H1 (cell line): ENCODE results near the gene EPHA3. TPM values are rescaled to one million over a fixed set of nuclear protein-coding genes. Genes with fewer than 3 reads are reported as not detected.

Source experiments
- CTCF ChIA-PET: fragments of 300-600 bp; sonication (Branson Sonifier 250); formaldehyde crosslinking; loops from one replicate; lab custom pipeline; 2021; ENCODE audit not compliant: partially characterized antibody; lab: Charles Lee
- POLR2A ChIA-PET: fragments of 300-600 bp; sonication (Branson Sonifier 250); formaldehyde crosslinking; loops from one replicate; lab custom pipeline; 2021; ENCODE audit warnings: inconsistent platforms; ENCODE audit not compliant: partially characterized antibody; lab: Charles Lee
- DNase-seq, 2 experiments: peaks; one replicate each; pipeline versions ENCODE4 v3.0.0 to v3.0.0-alpha.2; 2010 to 2022; ENCODE audit warnings: low spot score in 2 of 2, low read depth in 1 of 2, mixed read lengths in 1 of 2
- FAIRE-seq: peaks from 2 replicates; lab custom pipeline; 2011; peaks lifted over from hg19 to GRCh38; lab: Jason Lieb, UNC
- H2AFZ ChIP-seq: 2 replicates; pipeline ENCODE4 v1.8.1; 2012; ENCODE audit warnings: low read length, inconsistent platforms
- H2AK5ac ChIP-seq: 2 replicates; pipeline ENCODE4 v1.6.1; 2013; ENCODE audit warnings: low read depth, low read length
- H2BK120ac ChIP-seq: replicated peaks from 2 replicates; pipeline ENCODE3; 2013; ENCODE audit warnings: low read depth, low read length, inconsistent platforms
- H2BK12ac ChIP-seq: 2 replicates; pipeline ENCODE4 v1.6.1; 2013; ENCODE audit warnings: low read depth, low read length
- H2BK15ac ChIP-seq: 2 replicates; pipeline ENCODE4 v1.6.1; 2013; ENCODE audit warnings: low read length
- H2BK20ac ChIP-seq: 2 replicates; pipeline ENCODE4 v1.6.1; 2013; ENCODE audit warnings: low read length
- H2BK5ac ChIP-seq: 2 replicates; pipeline ENCODE4 v1.6.1; 2013; ENCODE audit warnings: low read depth, low read length
- H3K14ac ChIP-seq: 2 replicates; pipeline ENCODE4 v1.6.1; 2013; ENCODE audit warnings: inconsistent platforms; ENCODE audit not compliant: insufficient read length
- H3K18ac ChIP-seq: 2 replicates; pipeline ENCODE4 v1.6.1; 2013; ENCODE audit warnings: low read length; ENCODE audit errors: extremely low read depth
- H3K23ac ChIP-seq: 2 replicates; pipeline ENCODE4 v1.6.1; 2013; ENCODE audit warnings: inconsistent platforms; ENCODE audit not compliant: insufficient read length
- H3K23me2 ChIP-seq: 2 replicates; pipeline ENCODE4 v1.6.1; 2013; ENCODE audit warnings: low read depth, low read length
- H3K27ac ChIP-seq: 2 replicates; pipeline ENCODE4 v1.6.1; 2011; ENCODE audit warnings: low read depth, low read length, inconsistent platforms
- H3K27me3 ChIP-seq, 4 experiments: replicated peaks in 1 of 4; 1 replicate in 1 of 4; 2 replicates in 3 of 4; pipeline versions ENCODE4 v1.6.1 to v1.8.1; 2011 to 2013; ENCODE audit warnings: low read length in 3 of 4, mild to moderate bottlenecking in 3 of 4, inconsistent platforms in 2 of 4, mixed read lengths in 2 of 4, moderate library complexity in 1 of 4; ENCODE audit not compliant: control insufficient read depth in 3 of 4, insufficient read depth in 3 of 4; ENCODE audit errors: extremely low read depth in 1 of 4
- H3K36me3 ChIP-seq, 4 experiments: 2 replicates each; pipeline versions ENCODE4 v1.6.1 to v1.8.1; 2011 to 2013; ENCODE audit warnings: mild to moderate bottlenecking in 4 of 4, low read length in 3 of 4, moderate library complexity in 2 of 4, control low read depth in 1 of 4, inconsistent platforms in 1 of 4; ENCODE audit not compliant: insufficient read depth in 4 of 4, control insufficient read depth in 2 of 4
- H3K4ac ChIP-seq: replicated peaks from 2 replicates; pipeline ENCODE3; 2013; ENCODE audit warnings: low read length, low read depth, mixed read lengths, inconsistent platforms; ENCODE audit not compliant: insufficient read length
- H3K4me1 ChIP-seq, 4 experiments: replicated peaks in 1 of 4; 1 replicate in 1 of 4; 2 replicates in 3 of 4; pipeline versions ENCODE4 v1.6.1 to v1.8.1; 2011 to 2013; ENCODE audit warnings: low read length in 3 of 4, inconsistent platforms in 2 of 4, mixed read lengths in 1 of 4; ENCODE audit not compliant: insufficient read depth in 4 of 4, control insufficient read depth in 3 of 4
- H3K4me2 ChIP-seq, 2 experiments: 2 replicates each; pipeline versions ENCODE4 v1.6.1 to v1.8.1; 2011 to 2013; ENCODE audit warnings: low read depth in 2 of 2, low read length in 2 of 2, control low read depth in 1 of 2, inconsistent platforms in 1 of 2, mild to moderate bottlenecking in 1 of 2; ENCODE audit not compliant: insufficient read depth in 1 of 2
- H3K4me3 ChIP-seq, 4 experiments: fragments of 200-600, 300-600 bp in 1 of 4; sonication (generic), shearing (Covaris generic), sonication (Bioruptor Twin) in 1 of 4; 2 replicates each; pipeline versions ENCODE4 v1.5.1 to v1.8.1; 2011 to 2016; ENCODE audit warnings: low read length in 4 of 4, low read depth in 3 of 4, control low read depth in 2 of 4, inconsistent platforms in 2 of 4, mild to moderate bottlenecking in 2 of 4, mixed read lengths in 1 of 4, moderate library complexity in 1 of 4; ENCODE audit not compliant: insufficient read depth in 2 of 4; ENCODE audit errors: extremely low read depth in 1 of 4
- H3K56ac ChIP-seq: replicated peaks from 2 replicates; pipeline ENCODE3; 2013; ENCODE audit warnings: low read depth, mild to moderate bottlenecking, mixed read lengths, low read length, inconsistent platforms; ENCODE audit not compliant: insufficient read length
- H3K79me1 ChIP-seq: 2 replicates; pipeline ENCODE4 v1.6.1; 2013; ENCODE audit warnings: low read depth, low read length, control low read depth
- H3K79me2 ChIP-seq, 2 experiments: 2 replicates each; pipeline versions ENCODE4 v1.6.1 to v1.8.1; 2012 to 2013; ENCODE audit warnings: low read length in 2 of 2, mild to moderate bottlenecking in 2 of 2, inconsistent platforms in 1 of 2; ENCODE audit not compliant: insufficient read depth in 2 of 2, control insufficient read depth in 1 of 2
- H3K9ac ChIP-seq, 4 experiments: replicated peaks in 1 of 4; 1 replicate in 1 of 4; 2 replicates in 3 of 4; pipeline versions ENCODE4 v1.6.1 to v1.8.1; 2011 to 2013; ENCODE audit warnings: low read depth in 3 of 4, low read length in 3 of 4, control low read depth in 2 of 4, mild to moderate bottlenecking in 2 of 4, moderate library complexity in 2 of 4, inconsistent platforms in 1 of 4; ENCODE audit errors: extremely low read depth in 1 of 4
- H3K9me3 ChIP-seq, 2 experiments: 2 replicates each; pipeline versions ENCODE4 v1.6.1 to v1.8.1; 2012 to 2013; ENCODE audit warnings: mild to moderate bottlenecking in 2 of 2, moderate library complexity in 2 of 2, control low read depth in 1 of 2, inconsistent platforms in 1 of 2, low read depth in 1 of 2, low read length in 1 of 2, mixed read lengths in 1 of 2; ENCODE audit not compliant: insufficient read depth in 2 of 2
- H4K20me1 ChIP-seq, 2 experiments: replicated peaks in 1 of 2; 2 replicates each; pipeline versions ENCODE3 to v1.8.1; 2011 to 2013; ENCODE audit warnings: inconsistent platforms in 2 of 2, low read length in 2 of 2, mild to moderate bottlenecking in 1 of 2; ENCODE audit not compliant: insufficient read depth in 2 of 2, control insufficient read depth in 1 of 2
- H4K5ac ChIP-seq: 2 replicates; pipeline ENCODE4 v1.6.1; 2013; ENCODE audit warnings: low read length, low read depth, mixed read lengths, inconsistent platforms; ENCODE audit not compliant: insufficient read length
- H4K8ac ChIP-seq: 2 replicates; pipeline ENCODE4 v1.8.0; 2013; ENCODE audit warnings: mild to moderate bottlenecking, moderate library complexity, low read length, inconsistent platforms; ENCODE audit not compliant: insufficient read depth; ENCODE audit errors: extremely low read depth
- H4K91ac ChIP-seq: replicated peaks from 2 replicates; pipeline ENCODE3; 2013; ENCODE audit warnings: low read length, mixed read lengths, inconsistent platforms; ENCODE audit not compliant: insufficient read length
- CBX8 ChIP-seq: fragments of 300-800, 300-1000 bp; sonication (generic); IDR thresholded peaks from 2 replicates; pipeline ENCODE4 v1.7.1; 2016; ENCODE audit warnings: low read depth, low read length, borderline replicate concordance
- CTBP2 ChIP-seq: IDR thresholded peaks from 2 replicates; pipeline ENCODE4 v1.7.0; 2011; ENCODE audit warnings: borderline replicate concordance, mild to moderate bottlenecking, moderate library complexity, mixed read lengths, low read length; ENCODE audit not compliant: insufficient read depth, insufficient read length
- GABPA ChIP-seq: IDR thresholded peaks from 2 replicates; pipeline ENCODE4 v1.6.1; 2011; ENCODE audit warnings: mild to moderate bottlenecking, low read length, moderate library complexity, borderline replicate concordance; ENCODE audit not compliant: insufficient read depth
- HDAC2 ChIP-seq, 2 experiments: fragments of 300-600 bp in 1 of 2; sonication (generic) in 1 of 2; IDR thresholded peaks; 2 replicates each; pipeline ENCODE4 v1.6.1; 2011 to 2012; ENCODE audit warnings: low read depth in 2 of 2, low read length in 2 of 2, mild to moderate bottlenecking in 2 of 2, moderate library complexity in 2 of 2, borderline replicate concordance in 1 of 2, inconsistent platforms in 1 of 2
- POLR2AphosphoS5 ChIP-seq: IDR thresholded peaks from 2 replicates; pipeline ENCODE4 v1.6.1; 2011; ENCODE audit warnings: low read depth, low read length
- SIN3A ChIP-seq, 2 experiments: IDR thresholded peaks in 1 of 2; conservative IDR thresholded peaks in 1 of 2; 2 replicates each; pipeline ENCODE4 v1.6.1; 2011 to 2012; ENCODE audit warnings: low read length in 2 of 2, improper control_type of control experiment in 1 of 2, low read depth in 1 of 2, mild to moderate bottlenecking in 1 of 2
- SP2 ChIP-seq: IDR thresholded peaks from 2 replicates; pipeline ENCODE4 v1.6.1; 2012; ENCODE audit warnings: mild to moderate bottlenecking, low read length, inconsistent platforms
- SP4 ChIP-seq: IDR thresholded peaks from 2 replicates; pipeline ENCODE4 v1.6.1; 2012; ENCODE audit warnings: low read length, inconsistent platforms
- TAF1 ChIP-seq: IDR thresholded peaks from 2 replicates; pipeline ENCODE4 v1.6.1; 2011; ENCODE audit warnings: mild to moderate bottlenecking, low read depth, low read length
- WGBS, 2 experiments: shearing (Covaris generic) in 1 of 2; methylation state at CpG; one replicate each; pipeline versions ENCODE4 v1.1.6 to v1.1.7; 2013 to 2015; ENCODE audit warnings: low lambda C conversion rate in 2 of 2, mixed read lengths in 2 of 2, inconsistent platforms in 1 of 2, low coverage in 1 of 2, missing lambda C conversion rate in 1 of 2; ENCODE audit not compliant: insufficient replicate concordance in 2 of 2, insufficient coverage in 1 of 2, insufficient read length in 1 of 2; ENCODE audit errors: extremely low coverage in 1 of 2, missing lambda C conversion rate in 1 of 2; 5-methylcytosine and 5-hydroxymethylcytosine counted together
- polyA plus RNA-seq, 7 experiments: library from polyadenylated mRNA; depleted of rRNA in 3 of 7; stranded (reverse) in 5 of 7; unstranded in 2 of 7; fragments of >200 nt in 5 of 7; fragments of 200-250 nt in 2 of 7; gene quantifications; 1 replicate in 5 of 7; 2 replicates in 1 of 7; 4 replicates in 1 of 7; pipeline versions ENCODE4 v1.2.1 to v1.2.3, GENCODE V29; 2011 to 2013; ENCODE audit warnings: missing spikeins in 2 of 7, mixed read lengths in 2 of 7
- total RNA-seq: library from RNA; stranded (reverse); fragmentation: NEBNext Ultra II Directional; extraction: Animal tissue kit (Norgen Biotek cat#: 25700); gene quantifications from 2 replicates; pipeline ENCODE4 v1.2.1, GENCODE V29; 2021
- TF ChIP-seq, protein P1 (sequence below), 3 experiments: IDR thresholded peaks; 1 replicate in 2 of 3; 2 replicates in 1 of 3; pipeline versions ENCODE4 v1.5.1 to v1.6.1; 2011; ENCODE audit warnings: low read length in 3 of 3, mild to moderate bottlenecking in 3 of 3, inconsistent platforms in 2 of 3, low read depth in 1 of 3, moderate library complexity in 1 of 3; ENCODE audit not compliant: insufficient read depth in 1 of 3; ENCODE audit errors: control extremely low read depth in 1 of 3

EPHA3 gene
- total and polyA plus RNA-seq, 2 of the 8 experiments (the other 6 are each of a cell fraction or from before 2014, with no cell fraction given): 0.09 to 0.22 TPM

DNA sequence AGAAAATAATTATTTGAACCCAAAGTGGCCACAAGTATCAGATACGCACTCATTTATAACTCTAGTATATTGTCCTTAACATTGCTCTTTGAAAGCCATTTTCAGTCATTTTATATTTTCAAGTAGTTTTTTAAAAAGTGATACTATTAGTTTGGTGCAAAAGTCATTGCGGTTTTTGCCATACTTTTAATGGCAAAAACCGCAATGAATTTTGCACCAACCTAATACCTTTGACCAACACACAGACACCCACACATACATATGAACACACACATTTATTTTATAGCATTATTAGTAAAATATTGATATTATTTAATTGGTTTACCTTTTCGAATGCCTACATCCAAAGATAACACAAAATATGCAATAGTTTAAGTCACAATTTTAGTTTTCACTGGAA lies 154.3 kb downstream of the EPHA3 start:
- Histone ChIP-seq H3K9ac (no peak overlapping the region), H3K23me2 (no peaks in the 10 kb centered on the region), H3K36me3 (no peaks in the 10 kb centered on the region; a peak in 1 of 8 replicates), H3K79me2 (no peaks in the 10 kb centered on the region), H4K5ac (no peak overlapping the region), H3K9me3 (no peaks in the 10 kb centered on the region), H3K18ac (no peak overlapping the region), H3K56ac (no peak overlapping the region), H3K4ac (no peak overlapping the region), H2BK120ac (no peak overlapping the region), H3K4me2 (no peak overlapping the region), H3K27me3 (no peaks in the 10 kb centered on the region), H3K27ac (no peak overlapping the region), H4K91ac (no peak overlapping the region), H4K8ac (no peak overlapping the region), H2BK15ac (no peak overlapping the region), H3K23ac (no peak overlapping the region), H3K79me1 (no peaks in the 10 kb centered on the region), H2BK20ac (no peak overlapping the region), H2AK5ac (no peak overlapping the region), H4K20me1 (no peaks in the 10 kb centered on the region), H3K14ac (no peak overlapping the region), H3K4me1 (peaks cover 0 to 8% (median 2%) of the 10 kb centered on the region in 4 experiments; a peak in 4 of 7 replicates), H2BK12ac (no peak overlapping the region), H2BK5ac (no peak overlapping the region), H3K4me3 (no peak overlapping the region), H2AFZ (no peak overlapping the region)
- WGBS, 2 experiments: 87% methylated on average over 4 of the region's 4 CpGs; no CpG with 5 or more reads in 1 of the 2 experiments
- TF ChIP-seq HDAC2 (IDR thresholded peaks at IDR 0.05; ENCODE audit: borderline replicate concordance in 1 of 2, low read depth in 2 of 2, low read length in 2 of 2): no peak
- no peak for TF ChIP-seq TAF1
- no peak for TF ChIP-seq SIN3A (conservative IDR thresholded peaks at IDR 0.05 in 1 of 2, IDR thresholded peaks at IDR 0.05 in 1 of 2; ENCODE audit: low read depth in 1 of 2, low read length in 2 of 2)
- no peak for TF ChIP-seq POLR2AphosphoS5
- no peak for TF ChIP-seq GABPA
- no peak for TF ChIP-seq CBX8
- TF ChIP-seq CTBP2: no peak
- TF ChIP-seq SP4: no peak
- TF ChIP-seq, protein P1, sequence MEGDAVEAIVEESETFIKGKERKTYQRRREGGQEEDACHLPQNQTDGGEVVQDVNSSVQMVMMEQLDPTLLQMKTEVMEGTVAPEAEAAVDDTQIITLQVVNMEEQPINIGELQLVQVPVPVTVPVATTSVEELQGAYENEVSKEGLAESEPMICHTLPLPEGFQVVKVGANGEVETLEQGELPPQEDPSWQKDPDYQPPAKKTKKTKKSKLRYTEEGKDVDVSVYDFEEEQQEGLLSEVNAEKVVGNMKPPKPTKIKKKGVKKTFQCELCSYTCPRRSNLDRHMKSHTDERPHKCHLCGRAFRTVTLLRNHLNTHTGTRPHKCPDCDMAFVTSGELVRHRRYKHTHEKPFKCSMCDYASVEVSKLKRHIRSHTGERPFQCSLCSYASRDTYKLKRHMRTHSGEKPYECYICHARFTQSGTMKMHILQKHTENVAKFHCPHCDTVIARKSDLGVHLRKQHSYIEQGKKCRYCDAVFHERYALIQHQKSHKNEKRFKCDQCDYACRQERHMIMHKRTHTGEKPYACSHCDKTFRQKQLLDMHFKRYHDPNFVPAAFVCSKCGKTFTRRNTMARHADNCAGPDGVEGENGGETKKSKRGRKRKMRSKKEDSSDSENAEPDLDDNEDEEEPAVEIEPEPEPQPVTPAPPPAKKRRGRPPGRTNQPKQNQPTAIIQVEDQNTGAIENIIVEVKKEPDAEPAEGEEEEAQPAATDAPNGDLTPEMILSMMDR (IDR thresholded peaks at IDR 0.05; ENCODE audit: control extremely low read depth in 1 of 3, insufficient read depth in 1 of 3, low read depth in 1 of 3, low read length in 3 of 3): no peak
- no peak for TF ChIP-seq SP2
- no peak for FAIRE-seq
- DNase-seq: no peak
- CTCF ChIA-PET: no interaction called here
- POLR2A ChIA-PET: no interaction called here
